ENCODE data around the gene NFKB1.

NFKB1 gene

GRCh38 chr4:102585329-102585728 is 84.2 kb downstream of the NFKB1 start:
- Histone ChIP-seq H3K36me3 (ENCODE audit: low read length) (no peaks in the 10 kb centered on the region), H4K20me1 (ENCODE audit: low read depth, low read length) (no peaks in the 10 kb centered on the region), H3K4me2 (ENCODE audit: low read depth, low read length, poor library complexity, severe bottlenecking) (no peak overlapping the region), H3K27me3 (ENCODE audit: low read length) (no peaks in the 10 kb centered on the region), H3K79me2 (ENCODE audit: insufficient read depth, low read length) (no peaks in the 10 kb centered on the region), H3K9ac (ENCODE audit: low read length) (no peak overlapping the region), H3K9me3 (ENCODE audit: insufficient read depth, low read length) (no peaks in the 10 kb centered on the region), H3K9me2 (replicated peaks; ENCODE audit: insufficient read depth, low read length) (no peaks in the 10 kb centered on the region), H3K4me3 (ENCODE audit: insufficient read depth, low read length, poor library complexity, severe bottlenecking) (no peak overlapping the region), H3F3A (ENCODE audit: insufficient read depth) (no peaks in the 10 kb centered on the region), H2AFZ (ENCODE audit: low read depth, low read length, severe bottlenecking) (no peak overlapping the region), H3K27ac (ENCODE audit: low read depth, low read length) (no peak overlapping the region)
- TF ChIP-seq EZH2phosphoT487 (conservative IDR thresholded peaks at IDR 0.05; ENCODE audit: low read length) (no peak), CTCF (IDR thresholded peaks at IDR 0.05; ENCODE audit: insufficient read depth, low read length, poor library complexity, severe bottlenecking) (no peak)

- Histone ChIP-seq H3K4me2 (ENCODE audit: low read depth, low read length, poor library complexity, severe bottlenecking) (no peak overlapping the region), H3K4me3 (ENCODE audit: insufficient read depth, low read length, poor library complexity, severe bottlenecking) (no peak overlapping the region), H4K20me1 (ENCODE audit: low read depth, low read length) (no peaks in the 10 kb centered on the region), H3F3A (ENCODE audit: insufficient read depth) (no peaks in the 10 kb centered on the region), H3K9me3 (ENCODE audit: insufficient read depth, low read length) (no peaks in the 10 kb centered on the region), H3K9ac (ENCODE audit: low read length) (no peak overlapping the region), H3K36me3 (ENCODE audit: low read length) (no peaks in the 10 kb centered on the region), H2AFZ (ENCODE audit: low read depth, low read length, severe bottlenecking) (no peak overlapping the region), H3K27me3 (ENCODE audit: low read length) (no peaks in the 10 kb centered on the region), H3K9me2 (replicated peaks; ENCODE audit: insufficient read depth, low read length) (no peaks in the 10 kb centered on the region), H3K27ac (ENCODE audit: low read depth, low read length) (no peak overlapping the region), H3K79me2 (ENCODE audit: insufficient read depth, low read length) (no peaks in the 10 kb centered on the region)
- no peak for TF ChIP-seq CTCF (IDR thresholded peaks at IDR 0.05; ENCODE audit: insufficient read depth, low read length, poor library complexity, severe bottlenecking)
- no peak for TF ChIP-seq EZH2phosphoT487 (conservative IDR thresholded peaks at IDR 0.05; ENCODE audit: low read length)
These were observed 85.0 kb downstream of the NFKB1 start for GRCh38 chr4:102586002-102586643.

GRCh38 chr4:102586644-102587021 is 85.5 kb downstream of the NFKB1 start:
- no peak overlapping the region for H3K27ac ChIP-seq (ENCODE audit: low read depth, low read length)
- H3K27me3 ChIP-seq (ENCODE audit: low read length) = no peaks in the 10 kb centered on the region
- H3F3A ChIP-seq (ENCODE audit: insufficient read depth) = no peaks in the 10 kb centered on the region
- H4K20me1 ChIP-seq (ENCODE audit: low read depth, low read length) = no peaks in the 10 kb centered on the region
- no peak overlapping the region for H2AFZ ChIP-seq (ENCODE audit: low read depth, low read length, severe bottlenecking)
- H3K79me2 ChIP-seq (ENCODE audit: insufficient read depth, low read length) = no peaks in the 10 kb centered on the region
- H3K9me3 ChIP-seq (ENCODE audit: insufficient read depth, low read length) = no peaks in the 10 kb centered on the region
- H3K9me2 ChIP-seq (replicated peaks; ENCODE audit: insufficient read depth, low read length) = no peaks in the 10 kb centered on the region
- TF ChIP-seq EZH2phosphoT487 (conservative IDR thresholded peaks at IDR 0.05; ENCODE audit: low read length) (no peak), CTCF (IDR thresholded peaks at IDR 0.05; ENCODE audit: insufficient read depth, low read length, poor library complexity, severe bottlenecking) (no peak)
- no peak overlapping the region for H3K4me3 ChIP-seq (ENCODE audit: insufficient read depth, low read length, poor library complexity, severe bottlenecking)
- no peaks in the 10 kb centered on the region for H3K36me3 ChIP-seq (ENCODE audit: low read length)
- H3K9ac ChIP-seq (ENCODE audit: low read length) = no peak overlapping the region
- H3K4me2 ChIP-seq (ENCODE audit: low read depth, low read length, poor library complexity, severe bottlenecking) = no peak overlapping the region

Measured in SU-DHL-6 (cell line).